Lower leg skin (tissue), 3 donors: ENCODE measurements around the gene NPPA.

ENCODE experiments used
- CTCF ChIP-seq, 3 donors: fragments of 450-650 bp; IDR thresholded peaks; one replicate each; pipeline ENCODE4 v1.5.1; 2016; ENCODE audit warnings: antibody characterized with exemption in 3 of 3, mild to moderate bottlenecking in 3 of 3, moderate library complexity in 2 of 3
- POLR2A ChIP-seq, 2 donors: fragments of 450-650 bp; IDR thresholded peaks; one replicate each; pipeline ENCODE4 v1.6.1; 2016 to 2017; ENCODE audit warnings: antibody characterized with exemption in 2 of 2, mild to moderate bottlenecking in 1 of 2, moderate library complexity in 1 of 2

GRCh38 chr1:11886986-11887665, 39.5 kb upstream of the NPPA start:
- TF ChIP-seq CTCF (IDR thresholded peaks at IDR 0.05) (no peak), POLR2A (IDR thresholded peaks at IDR 0.05) (no peak)
